Endodermal cell (in vitro differentiated cells): Measurements from ENCODE around the gene ZNF70. TPM values are rescaled to one million over a fixed set of nuclear protein-coding genes. Genes with fewer than 3 reads are reported as not detected.
"Not testable (repeated sequence)": the region's sequence is repeated elsewhere in the genome, so short reads cannot be mapped to it uniquely, and the experiment has no call there.

Experiments
- DNase-seq: peaks from one replicate; pipeline ENCODE4 v3.0.0-alpha.2; 2017
- H3K27ac ChIP-seq: 2 replicates; pipeline ENCODE4 v1.5.1; 2013; ENCODE audit warnings: mild to moderate bottlenecking, low read depth, low read length, moderate library complexity
- H3K27me3 ChIP-seq: 2 replicates; pipeline ENCODE4 v1.6.1; 2013; ENCODE audit warnings: mild to moderate bottlenecking, low read length, moderate library complexity; ENCODE audit not compliant: insufficient read depth, control insufficient read depth, poor library complexity, severe bottlenecking
- H3K36me3 ChIP-seq: 2 replicates; pipeline ENCODE4 v1.7.0; 2013; ENCODE audit warnings: mild to moderate bottlenecking, low read length, moderate library complexity; ENCODE audit not compliant: control insufficient read depth, insufficient read depth
- H3K4me1 ChIP-seq: one replicate; pipeline ENCODE4 v1.7.0; 2013; ENCODE audit warnings: low read length; ENCODE audit not compliant: control insufficient read depth, insufficient read depth
- H3K4me3 ChIP-seq: 2 replicates; pipeline ENCODE4 v1.5.1; 2013; ENCODE audit warnings: mild to moderate bottlenecking, low read length, moderate library complexity
- H3K9ac ChIP-seq: 2 replicates; pipeline ENCODE4 v1.6.1; 2013; ENCODE audit warnings: mild to moderate bottlenecking, low read length, moderate library complexity; ENCODE audit not compliant: poor library complexity, severe bottlenecking; ENCODE audit errors: extremely low read depth
- H3K9me3 ChIP-seq: 2 replicates; pipeline ENCODE4 v1.6.1; 2013; ENCODE audit warnings: mild to moderate bottlenecking, low read length, moderate library complexity; ENCODE audit not compliant: control insufficient read depth
- H3K27ac Mint-ChIP-seq: 2 replicates; pipeline ENCODE4 v1.8.0; 2020; ENCODE audit warnings: mixed read lengths
- H3K27me3 Mint-ChIP-seq: 2 replicates; pipeline ENCODE4 v1.8.0; 2021; ENCODE audit warnings: mild to moderate bottlenecking, mixed read lengths; ENCODE audit not compliant: insufficient read depth
- H3K36me3 Mint-ChIP-seq: 2 replicates; pipeline ENCODE4 v1.8.0; 2020; ENCODE audit warnings: low read depth, mixed read lengths
- H3K4me1 Mint-ChIP-seq: 2 replicates; pipeline ENCODE4 v1.8.0; 2020; ENCODE audit warnings: mixed read lengths
- H3K4me3 Mint-ChIP-seq: 2 replicates; pipeline ENCODE4 v1.8.0; 2020; ENCODE audit warnings: mild to moderate bottlenecking, moderate library complexity, mixed read lengths
- H3K9me3 Mint-ChIP-seq: 2 replicates; pipeline ENCODE4 v1.8.0; 2020; ENCODE audit warnings: mild to moderate bottlenecking, mixed read lengths
- WGBS, 2 experiments: methylation state at CpG; one replicate each; pipeline versions ENCODE4 v1.1.5 to v1.1.7; 2013; ENCODE audit warnings: missing lambda C conversion rate in 2 of 2, mixed read lengths in 1 of 2; ENCODE audit not compliant: insufficient coverage in 1 of 2, insufficient read length in 1 of 2; 5-methylcytosine and 5-hydroxymethylcytosine counted together
- total RNA-seq, 2 donors: library from RNA; stranded (reverse); fragmentation: NEBNext Ultra II Directional in 1 of 2; extraction: Animal tissue kit (Norgen Biotek cat#: 25700) in 1 of 2; gene quantifications; 2 replicates in 1 of 2; 3 replicates in 1 of 2; pipeline ENCODE4 v1.2.1, GENCODE V29; 2021
- TF ChIP-seq, protein P1 (sequence below): fragments of 200-600 bp; sonication (generic); conservative IDR thresholded peaks from 2 replicates; pipeline ENCODE4 v1.5.0; 2021; ENCODE audit warnings: antibody characterized with exemption, mild to moderate bottlenecking

Gene ZNF70
- total RNA-seq, 2 donors from 2014 or later: 4.7 to 5.7 TPM

DNA sequence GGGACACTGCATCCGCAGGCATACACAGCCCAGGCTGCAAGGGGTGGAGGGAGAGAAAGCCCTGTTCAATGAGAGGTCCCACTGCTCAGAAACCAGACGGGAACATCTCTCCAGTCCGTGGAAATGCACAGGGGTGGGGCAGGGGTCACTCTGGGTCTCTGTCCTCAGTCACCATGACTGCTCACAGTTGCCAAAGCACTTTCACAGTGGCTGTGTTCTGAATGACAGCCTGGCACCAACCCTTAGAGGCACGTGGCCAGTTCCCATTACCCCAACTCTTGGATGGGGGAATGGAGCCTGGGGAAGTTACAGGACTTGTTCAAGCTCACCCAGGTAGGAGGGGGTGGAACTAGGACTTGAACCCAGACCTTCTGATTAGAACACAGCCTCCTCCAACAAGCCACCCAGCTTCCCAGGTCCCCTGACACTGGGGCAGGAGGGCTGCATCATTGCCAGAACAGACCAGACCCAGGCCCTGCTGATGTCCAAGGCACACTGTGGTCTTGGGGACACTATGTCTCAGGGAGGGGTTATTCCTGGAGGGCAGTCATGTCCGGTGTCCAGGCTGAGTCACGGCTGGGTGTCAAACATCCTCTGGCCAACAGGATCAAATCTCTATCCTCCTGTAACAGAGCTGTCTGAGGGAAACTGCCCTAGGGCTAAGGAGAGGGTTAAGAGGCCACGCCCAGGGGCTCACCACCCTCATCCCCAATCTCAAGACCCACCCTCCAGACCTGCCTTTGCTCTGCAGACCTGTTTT lies 8.2 kb downstream of the ZNF70 start:
- Histone ChIP-seq H3K4me3 (no peak overlapping the region), H3K36me3 (peaks cover 20% of the 10 kb centered on the region), H3K27me3 (no peaks in the 10 kb centered on the region), H3K4me1 (no peaks in the 10 kb centered on the region), H3K9me3 (no peaks in the 10 kb centered on the region), H3K27ac (no peak overlapping the region), H3K9ac (no peak overlapping the region)
- WGBS, 2 experiments: 89 to 100% methylated on average over 4 to 7 of the region's 7 CpGs
- no peak for DNase-seq
- Mint-ChIP-seq H3K4me1 (no peaks in the 10 kb centered on the region), H3K27ac (no peak overlapping the region), H3K4me3 (no peak overlapping the region), H3K36me3 (peaks cover 41% of the 10 kb centered on the region), H3K27me3 (no peaks in the 10 kb centered on the region), H3K9me3 (peaks cover 17% of the 10 kb centered on the region)
- TF ChIP-seq, protein P1, sequence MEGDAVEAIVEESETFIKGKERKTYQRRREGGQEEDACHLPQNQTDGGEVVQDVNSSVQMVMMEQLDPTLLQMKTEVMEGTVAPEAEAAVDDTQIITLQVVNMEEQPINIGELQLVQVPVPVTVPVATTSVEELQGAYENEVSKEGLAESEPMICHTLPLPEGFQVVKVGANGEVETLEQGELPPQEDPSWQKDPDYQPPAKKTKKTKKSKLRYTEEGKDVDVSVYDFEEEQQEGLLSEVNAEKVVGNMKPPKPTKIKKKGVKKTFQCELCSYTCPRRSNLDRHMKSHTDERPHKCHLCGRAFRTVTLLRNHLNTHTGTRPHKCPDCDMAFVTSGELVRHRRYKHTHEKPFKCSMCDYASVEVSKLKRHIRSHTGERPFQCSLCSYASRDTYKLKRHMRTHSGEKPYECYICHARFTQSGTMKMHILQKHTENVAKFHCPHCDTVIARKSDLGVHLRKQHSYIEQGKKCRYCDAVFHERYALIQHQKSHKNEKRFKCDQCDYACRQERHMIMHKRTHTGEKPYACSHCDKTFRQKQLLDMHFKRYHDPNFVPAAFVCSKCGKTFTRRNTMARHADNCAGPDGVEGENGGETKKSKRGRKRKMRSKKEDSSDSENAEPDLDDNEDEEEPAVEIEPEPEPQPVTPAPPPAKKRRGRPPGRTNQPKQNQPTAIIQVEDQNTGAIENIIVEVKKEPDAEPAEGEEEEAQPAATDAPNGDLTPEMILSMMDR: no peak

DNA sequence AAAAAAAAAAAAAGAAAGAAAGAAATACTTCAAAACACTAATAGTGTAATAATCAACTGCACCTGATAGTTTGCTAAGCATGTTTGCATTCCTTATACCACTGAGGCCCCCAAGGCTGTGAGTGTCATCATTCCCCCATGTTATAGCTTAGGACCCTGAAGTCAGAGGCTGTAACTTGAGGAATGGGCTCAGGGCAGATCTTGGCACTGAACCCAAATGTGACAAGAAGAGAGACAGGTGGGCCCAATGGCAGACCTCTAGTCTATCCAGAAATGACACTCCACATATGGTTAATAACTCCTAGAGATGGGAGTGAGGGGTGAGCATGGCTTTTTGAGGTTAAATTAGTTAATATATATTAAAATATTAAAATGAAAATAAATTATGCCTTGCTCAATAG lies 13.2 kb downstream of the ZNF70 start:
- H3K4me1 Mint-ChIP-seq: no peaks in the 10 kb centered on the region
- TF ChIP-seq, protein P1: no peak
- no peak for DNase-seq

DNA sequence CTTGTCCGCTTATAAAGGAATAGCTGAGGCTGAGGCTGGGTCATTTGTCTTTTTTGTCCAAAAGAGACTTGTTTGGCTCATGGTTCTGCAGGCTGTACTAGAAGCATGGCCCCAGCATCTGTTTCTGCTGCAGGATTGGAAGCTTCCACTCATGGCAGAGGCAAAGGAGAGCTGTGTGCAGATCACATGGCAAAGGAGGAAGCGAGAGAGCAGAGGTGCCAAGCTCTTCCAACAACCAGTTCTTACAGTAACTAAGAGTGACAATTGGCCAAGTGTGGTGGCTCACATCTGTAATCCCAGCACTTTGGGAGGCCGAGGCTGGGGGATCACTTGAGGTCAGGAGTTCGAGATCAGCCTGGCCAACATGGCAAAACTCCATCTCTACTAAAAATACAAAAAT lies 22.8 kb downstream of the ZNF70 start:
- H3K9me3 ChIP-seq, H3K4me1 Mint-ChIP-seq, H3K27me3 Mint-ChIP-seq, H3K36me3 Mint-ChIP-seq, H3K27ac ChIP-seq, H3K27me3 ChIP-seq, DNase-seq, H3K4me3 ChIP-seq, H3K4me1 ChIP-seq, H3K27ac Mint-ChIP-seq, H3K4me3 Mint-ChIP-seq, H3K36me3 ChIP-seq, H3K9ac ChIP-seq, H3K9me3 Mint-ChIP-seq: not testable (repeated sequence)
- WGBS, 2 experiments: 86 to 96% methylated on average over 4 of the region's 4 CpGs

More for the DNA sequence above, 13.2 kb downstream of the ZNF70 start:
- no peak overlapping the region for H3K9ac ChIP-seq
- H3K36me3 Mint-ChIP-seq: peaks cover 6% of the 10 kb centered on the region
- no peak overlapping the region for H3K4me3 Mint-ChIP-seq
- no peaks in the 10 kb centered on the region for H3K9me3 ChIP-seq
- H3K4me1 ChIP-seq: no peaks in the 10 kb centered on the region
- H3K27me3 Mint-ChIP-seq: no peaks in the 10 kb centered on the region
- H3K27ac ChIP-seq: no peak overlapping the region
- H3K4me3 ChIP-seq: no peak overlapping the region
- H3K27ac Mint-ChIP-seq: no peak overlapping the region
- H3K27me3 ChIP-seq: no peaks in the 10 kb centered on the region
- no peaks in the 10 kb centered on the region for H3K9me3 Mint-ChIP-seq
- H3K36me3 ChIP-seq: no peaks in the 10 kb centered on the region

DNA sequence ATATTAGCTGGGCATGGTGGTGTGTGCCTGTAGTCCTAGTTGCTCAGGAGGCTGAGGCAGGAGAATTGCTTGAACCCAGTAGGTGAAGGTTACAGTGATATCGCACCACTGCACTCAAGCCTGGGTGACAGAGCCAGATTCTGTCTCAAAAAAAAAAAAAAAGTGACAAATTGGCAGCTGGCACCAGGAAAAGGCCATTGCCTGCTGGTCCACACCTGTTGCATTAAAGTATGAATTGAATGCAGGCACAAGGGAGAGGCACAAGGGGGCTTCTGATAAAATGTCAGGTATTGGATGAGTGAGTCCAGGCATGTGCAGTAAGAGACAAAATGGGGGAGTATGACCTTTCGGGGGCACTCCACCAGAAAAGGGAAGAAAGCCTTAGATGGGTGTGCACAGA lies 28.2 kb downstream of the ZNF70 start:
- TF ChIP-seq, protein P1: no peak
- no peaks in the 10 kb centered on the region for H3K9me3 ChIP-seq
- H3K27me3 Mint-ChIP-seq: peaks cover 2% of the 10 kb centered on the region
- H3K4me3 Mint-ChIP-seq: no peak overlapping the region
- H3K4me1 ChIP-seq: no peaks in the 10 kb centered on the region
- no peak overlapping the region for H3K27ac ChIP-seq
- no peak overlapping the region for H3K27ac Mint-ChIP-seq
- no peak for DNase-seq
- no peak overlapping the region for H3K4me3 ChIP-seq
- no peaks in the 10 kb centered on the region for H3K4me1 Mint-ChIP-seq
- H3K27me3 ChIP-seq: no peaks in the 10 kb centered on the region
- H3K36me3 ChIP-seq: no peaks in the 10 kb centered on the region
- 94 to 95% methylated on average over 2 of the region's 2 CpGs for WGBS, 2 experiments
- H3K36me3 Mint-ChIP-seq: no peaks in the 10 kb centered on the region
- no peak overlapping the region for H3K9ac ChIP-seq
- H3K9me3 Mint-ChIP-seq: no peaks in the 10 kb centered on the region
